ENCODE measurements around the gene FOXK1.

Gene FOXK1

GRCh38 chr7:4702961-4703512 is 20.9 kb downstream of the FOXK1 start:
- no peak overlapping the region for H3K27ac ChIP-seq
- no peak for TF ChIP-seq ZFX (IDR thresholded peaks at IDR 0.05; ENCODE audit: borderline replicate concordance)
- TF ChIP-seq CTCF (IDR thresholded peaks at IDR 0.05), result no peak

- TF ChIP-seq ZFX (IDR thresholded peaks at IDR 0.05; ENCODE audit: borderline replicate concordance) (no peak), CTCF (IDR thresholded peaks at IDR 0.05) (no peak)
- no peak overlapping the region for H3K27ac ChIP-seq
Measured at GRCh38 chr7:4703532-4703931, 21.4 kb downstream of the FOXK1 start.

GRCh38 chr7:4706384-4707216 is 24.5 kb downstream of the FOXK1 start:
- no peak for TF ChIP-seq CTCF (IDR thresholded peaks at IDR 0.05)
- no peak for TF ChIP-seq ZFX (IDR thresholded peaks at IDR 0.05; ENCODE audit: borderline replicate concordance)
- H3K27ac ChIP-seq, result no peak overlapping the region

GRCh38 chr7:4707217-4707741 is 25.2 kb downstream of the FOXK1 start:
- H3K27ac ChIP-seq, result no peak overlapping the region
- TF ChIP-seq ZFX (IDR thresholded peaks at IDR 0.05; ENCODE audit: borderline replicate concordance) (no peak), CTCF (IDR thresholded peaks at IDR 0.05) (no peak)

- H3K27ac ChIP-seq, result no peak overlapping the region
- TF ChIP-seq CTCF (IDR thresholded peaks at IDR 0.05) (no peak), ZFX (IDR thresholded peaks at IDR 0.05; ENCODE audit: borderline replicate concordance) (no peak)
Measured at GRCh38 chr7:4707980-4708411, 25.9 kb downstream of the FOXK1 start.

GRCh38 chr7:4709187-4709586 is 27.1 kb downstream of the FOXK1 start:
- no peak overlapping the region for H3K27ac ChIP-seq
- TF ChIP-seq ZFX (IDR thresholded peaks at IDR 0.05; ENCODE audit: borderline replicate concordance) (no peak), CTCF (IDR thresholded peaks at IDR 0.05) (no peak)

- no peak overlapping the region for H3K27ac ChIP-seq
- no peak for TF ChIP-seq ZFX (IDR thresholded peaks at IDR 0.05; ENCODE audit: borderline replicate concordance)
- TF ChIP-seq CTCF (IDR thresholded peaks at IDR 0.05), result no peak
Measured at GRCh38 chr7:4711093-4711492, 29.0 kb downstream of the FOXK1 start.

All from 22Rv1 (cell line).